GM12864 (cell line): ENCODE data around the gene DIS3L2.

Experiments
- DNase-seq: peaks from one replicate; pipeline ENCODE4 v3.0.0-alpha.2; 2011; ENCODE audit warnings: low read depth
- H3K4me3 ChIP-seq: 2 replicates; pipeline ENCODE4 v1.5.1; 2011; ENCODE audit warnings: mild to moderate bottlenecking, low read depth, low read length, control low read depth
- TF ChIP-seq, protein P1 (sequence below): IDR thresholded peaks from 2 replicates; pipeline ENCODE4 v1.5.1; 2011; ENCODE audit warnings: low read depth, mild to moderate bottlenecking, moderate library complexity, low read length, control low read depth, inconsistent platforms; ENCODE audit errors: missing control alignments

The DIS3L2 gene

DNA sequence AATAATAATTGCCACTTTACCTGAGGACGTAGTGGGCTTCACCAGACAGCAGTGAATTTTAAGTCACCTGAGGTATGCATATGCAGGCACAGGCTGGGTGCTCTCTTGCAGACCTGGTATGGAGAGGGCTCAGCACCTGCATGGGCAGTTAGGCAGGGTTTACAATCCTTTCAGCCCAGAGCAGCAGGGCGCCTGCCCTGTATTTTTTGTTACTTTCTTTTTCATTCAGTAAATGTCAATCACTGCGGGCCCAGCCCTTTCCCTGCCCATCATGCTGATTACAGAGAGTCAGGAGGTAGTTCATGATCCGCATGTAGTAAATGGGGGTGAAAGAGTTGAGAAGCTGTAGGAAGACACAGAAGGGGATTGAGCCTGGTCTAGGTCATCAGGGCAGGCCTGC is 270.0 kb downstream of the DIS3L2 start:
- H3K4me3 ChIP-seq: no peak overlapping the region
- TF ChIP-seq, protein P1, sequence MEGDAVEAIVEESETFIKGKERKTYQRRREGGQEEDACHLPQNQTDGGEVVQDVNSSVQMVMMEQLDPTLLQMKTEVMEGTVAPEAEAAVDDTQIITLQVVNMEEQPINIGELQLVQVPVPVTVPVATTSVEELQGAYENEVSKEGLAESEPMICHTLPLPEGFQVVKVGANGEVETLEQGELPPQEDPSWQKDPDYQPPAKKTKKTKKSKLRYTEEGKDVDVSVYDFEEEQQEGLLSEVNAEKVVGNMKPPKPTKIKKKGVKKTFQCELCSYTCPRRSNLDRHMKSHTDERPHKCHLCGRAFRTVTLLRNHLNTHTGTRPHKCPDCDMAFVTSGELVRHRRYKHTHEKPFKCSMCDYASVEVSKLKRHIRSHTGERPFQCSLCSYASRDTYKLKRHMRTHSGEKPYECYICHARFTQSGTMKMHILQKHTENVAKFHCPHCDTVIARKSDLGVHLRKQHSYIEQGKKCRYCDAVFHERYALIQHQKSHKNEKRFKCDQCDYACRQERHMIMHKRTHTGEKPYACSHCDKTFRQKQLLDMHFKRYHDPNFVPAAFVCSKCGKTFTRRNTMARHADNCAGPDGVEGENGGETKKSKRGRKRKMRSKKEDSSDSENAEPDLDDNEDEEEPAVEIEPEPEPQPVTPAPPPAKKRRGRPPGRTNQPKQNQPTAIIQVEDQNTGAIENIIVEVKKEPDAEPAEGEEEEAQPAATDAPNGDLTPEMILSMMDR: no peak
- no peak for DNase-seq

DNA sequence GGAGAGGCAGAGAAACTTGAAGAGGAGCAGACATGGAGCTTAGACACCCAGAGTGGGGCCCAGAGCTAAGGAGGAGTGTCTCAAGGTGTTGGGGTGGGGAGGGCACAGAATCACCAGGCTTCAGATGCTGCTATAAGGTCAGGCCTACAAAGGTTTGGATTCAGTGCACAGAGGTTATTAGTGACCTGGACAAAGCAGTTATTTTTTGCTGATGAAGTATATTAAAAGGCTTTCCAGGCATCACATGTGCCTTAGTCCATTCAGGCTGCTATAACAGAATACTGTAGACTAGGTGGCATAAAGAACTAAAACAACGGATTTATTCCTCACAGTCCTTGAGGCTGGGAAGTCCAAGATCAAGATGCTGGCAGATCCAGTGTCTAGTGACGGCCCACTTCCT is 271.4 kb downstream of the DIS3L2 start:
- TF ChIP-seq, protein P1: no peak
- no peak overlapping the region for H3K4me3 ChIP-seq
- no peak for DNase-seq

DNA sequence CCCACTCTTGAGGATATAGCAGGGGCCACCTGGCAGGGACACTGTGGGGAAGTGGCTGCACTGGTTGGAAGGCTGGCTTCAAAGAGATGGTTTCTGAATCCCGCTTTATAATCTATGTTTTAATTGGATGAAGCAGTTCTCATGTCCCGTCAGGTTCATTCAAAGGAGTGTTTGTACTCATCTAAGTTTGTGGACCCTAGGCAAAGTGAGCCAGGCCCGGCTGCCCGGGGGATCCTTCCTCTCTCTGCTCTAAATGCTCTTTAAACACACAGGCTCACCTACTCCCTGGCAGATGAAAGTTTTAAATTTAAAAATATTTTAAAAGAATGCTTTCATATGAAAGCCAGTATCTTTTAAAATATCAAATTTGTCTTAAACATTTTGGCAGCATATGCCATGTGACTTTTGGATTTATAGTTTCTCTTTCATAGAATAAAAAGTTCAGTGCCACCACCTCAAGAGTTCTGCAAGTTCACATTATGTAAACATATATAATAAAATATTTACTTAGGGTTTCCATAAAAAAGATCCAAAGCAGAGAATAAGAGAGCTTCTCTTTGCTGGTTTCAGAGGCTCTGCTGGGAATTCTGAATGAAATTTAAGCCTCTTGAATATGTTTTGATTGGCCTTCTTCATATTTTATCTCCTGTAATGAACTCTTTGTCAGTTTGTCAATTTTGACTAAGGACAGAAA is 273.6 kb downstream of the DIS3L2 start:
- DNase-seq: no peak
- TF ChIP-seq, protein P1: no peak
- H3K4me3 ChIP-seq: no peak overlapping the region

DNA sequence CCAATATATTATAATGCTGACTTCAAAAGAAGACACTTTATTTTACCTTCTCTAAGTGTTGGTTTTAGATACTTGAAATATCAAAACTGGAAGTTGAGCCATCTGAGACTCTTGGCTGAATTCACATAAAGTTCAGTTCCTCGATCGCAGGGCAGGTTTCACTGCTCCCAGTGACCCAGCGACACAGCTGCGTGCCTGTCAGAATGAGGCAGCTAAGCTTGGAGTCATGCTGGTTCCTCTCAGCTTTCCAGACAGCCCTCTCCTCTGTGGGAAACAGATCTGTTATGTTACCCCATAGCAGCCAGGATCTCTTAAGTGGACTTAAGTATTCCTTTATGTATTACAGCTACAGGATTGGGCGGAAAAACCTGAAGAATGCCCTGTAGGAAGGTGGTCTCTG is 274.2 kb downstream of the DIS3L2 start:
- DNase-seq: no peak
- no peak overlapping the region for H3K4me3 ChIP-seq
- TF ChIP-seq, protein P1: no peak

DNA sequence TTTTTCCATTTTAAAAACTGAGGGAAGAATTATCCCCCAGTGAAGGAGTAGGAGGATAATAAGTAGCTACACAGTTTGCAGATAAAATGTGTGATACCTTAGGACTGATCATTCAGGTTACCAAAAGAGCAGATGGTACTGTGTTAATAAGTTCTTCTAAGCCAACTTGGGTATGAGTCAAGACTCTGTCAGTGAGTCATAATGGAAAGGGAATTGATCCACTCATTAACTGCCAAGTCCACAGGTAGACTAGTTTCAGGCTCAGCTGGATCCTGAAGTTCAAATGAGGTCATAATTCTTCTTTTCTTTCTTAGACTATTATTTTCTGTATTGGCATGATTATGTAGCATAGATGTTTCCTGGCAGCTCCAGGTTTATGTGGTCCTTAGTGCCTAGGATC is 274.7 kb downstream of the DIS3L2 start:
- DNase-seq: peak; percentile 18
- TF ChIP-seq, protein P1: no peak
- H3K4me3 ChIP-seq: no peak overlapping the region

DNA sequence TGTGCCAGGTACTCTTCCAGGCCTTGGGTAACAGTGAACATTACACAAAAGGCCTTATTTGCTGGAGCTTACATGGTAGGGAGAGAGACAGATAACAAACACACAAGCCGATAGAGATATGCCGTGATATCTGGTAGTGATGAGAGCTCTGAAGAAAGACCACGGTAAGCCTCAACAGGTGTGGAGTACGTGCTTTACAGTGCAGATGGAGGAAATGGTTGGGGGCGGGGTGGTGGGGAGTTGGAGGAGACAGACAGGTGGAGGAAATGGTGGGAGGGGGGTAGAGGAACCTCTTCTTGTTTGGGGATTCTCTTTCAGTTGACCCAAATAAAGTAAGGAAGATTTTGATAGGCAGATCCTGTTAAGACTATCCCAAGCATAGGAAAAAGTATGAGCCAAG is 276.0 kb downstream of the DIS3L2 start:
- DNase-seq: no peak
- TF ChIP-seq, protein P1: no peak
- H3K4me3 ChIP-seq: no peak overlapping the region

DNA sequence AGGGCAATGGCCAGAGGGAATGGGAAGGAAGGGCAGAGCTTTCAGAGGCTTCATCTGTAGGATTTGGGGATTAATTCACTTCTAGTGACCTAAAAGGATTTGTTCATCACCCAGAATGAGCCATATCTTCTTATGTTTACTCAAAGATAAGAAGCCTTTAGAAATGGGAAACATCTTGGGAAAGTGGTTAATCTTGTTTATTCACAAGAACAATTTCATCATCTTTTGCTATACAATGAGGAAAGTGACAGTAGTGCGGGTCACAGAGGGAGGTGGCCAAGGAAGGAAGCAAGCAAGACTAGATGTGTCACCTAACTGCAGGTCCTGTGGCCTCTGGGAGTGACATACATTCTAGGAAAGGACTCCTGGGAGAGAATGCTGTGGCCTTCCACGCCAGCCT is 276.6 kb downstream of the DIS3L2 start:
- TF ChIP-seq, protein P1: no peak
- no peak for DNase-seq
- H3K4me3 ChIP-seq: no peak overlapping the region
